Left ventricle myocardium superior (tissue), 1 donor: Measurements from ENCODE around the gene RALGPS2. TPM values are rescaled to one million over a fixed set of nuclear protein-coding genes. Genes with fewer than 3 reads are reported as not detected.

Experiments
- ATAC-seq: fragments of 200-7000 bp; cut with Tn5 transposase; one replicate; pipeline ENCODE4 v1.9.1; 2020; ENCODE audit warnings: mild to moderate bottlenecking, moderate library complexity
- DNase-seq: peaks from one replicate; pipeline ENCODE4 v3.0.0-alpha.2; 2020
- intact Hi-C: fragments of 100-400 bp; cut with micrococcal nuclease; formaldehyde crosslinking; loops from one replicate; pipeline ENCODE4 v1.11.0; 2022
- total RNA-seq: library from RNA; stranded (reverse); fragmentation: NEBNext Ultra II Directional; extraction: Animal tissue kit (Norgen Biotek cat#: 25700); gene quantifications from one replicate; pipeline ENCODE4 v1.2.1, GENCODE V29; 2021
- donor health status: DM: no; HTN: yes; CAD: no; lungs with severe emphysema.

Gene RALGPS2
- total RNA-seq, 1 donor from 2014 or later, result 13.7 TPM

- DNase-seq, result peak; percentile 22
- intact Hi-C loops, result no loop called here
- peak; percentile 58 for ATAC-seq
Observed at GRCh38 chr1:178933105-178933561, 208.1 kb downstream of the RALGPS2 start.

- intact Hi-C loops, result no loop called here
- peak; percentile 57 for DNase-seq
Observed at GRCh38 chr1:178933709-178934490, 208.9 kb downstream of the RALGPS2 start.

GRCh38 chr1:178934546-178934945 lies 209.5 kb downstream of the RALGPS2 start:
- peak; percentile 2 for DNase-seq
- ATAC-seq, result no peak
- intact Hi-C loops, result no loop called here

More at GRCh38 chr1:178933709-178934490, 208.9 kb downstream of the RALGPS2 start:
- peak; percentile 23 for ATAC-seq

DNA sequence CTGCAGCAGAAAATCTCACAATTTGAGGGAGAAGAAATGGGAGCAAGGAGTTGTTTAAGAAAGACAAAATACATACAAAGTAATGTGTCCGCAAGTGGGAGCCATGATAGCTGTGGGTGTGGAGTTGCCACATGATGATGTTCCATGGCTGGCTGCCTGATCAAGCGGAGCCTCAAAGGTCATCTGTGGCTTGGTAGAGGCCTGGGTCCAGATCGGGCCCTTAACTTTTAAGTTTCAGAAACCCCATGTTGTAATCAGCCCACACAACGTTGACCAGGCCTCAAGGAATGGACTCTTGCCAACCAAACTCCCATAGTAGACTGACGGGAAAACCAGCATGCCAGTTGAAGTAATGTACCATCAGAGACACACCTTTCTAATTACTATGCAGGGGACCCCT lies 210.6 kb downstream of the RALGPS2 start:
- DNase-seq (peak; percentile 6), ATAC-seq (no peak)
- intact Hi-C loops, result no loop called here

- peak; percentile 46 for DNase-seq
- ATAC-seq, result no peak
- intact Hi-C loops, result no loop called here
Observed at GRCh38 chr1:178937695-178938094, 212.7 kb downstream of the RALGPS2 start.

DNA sequence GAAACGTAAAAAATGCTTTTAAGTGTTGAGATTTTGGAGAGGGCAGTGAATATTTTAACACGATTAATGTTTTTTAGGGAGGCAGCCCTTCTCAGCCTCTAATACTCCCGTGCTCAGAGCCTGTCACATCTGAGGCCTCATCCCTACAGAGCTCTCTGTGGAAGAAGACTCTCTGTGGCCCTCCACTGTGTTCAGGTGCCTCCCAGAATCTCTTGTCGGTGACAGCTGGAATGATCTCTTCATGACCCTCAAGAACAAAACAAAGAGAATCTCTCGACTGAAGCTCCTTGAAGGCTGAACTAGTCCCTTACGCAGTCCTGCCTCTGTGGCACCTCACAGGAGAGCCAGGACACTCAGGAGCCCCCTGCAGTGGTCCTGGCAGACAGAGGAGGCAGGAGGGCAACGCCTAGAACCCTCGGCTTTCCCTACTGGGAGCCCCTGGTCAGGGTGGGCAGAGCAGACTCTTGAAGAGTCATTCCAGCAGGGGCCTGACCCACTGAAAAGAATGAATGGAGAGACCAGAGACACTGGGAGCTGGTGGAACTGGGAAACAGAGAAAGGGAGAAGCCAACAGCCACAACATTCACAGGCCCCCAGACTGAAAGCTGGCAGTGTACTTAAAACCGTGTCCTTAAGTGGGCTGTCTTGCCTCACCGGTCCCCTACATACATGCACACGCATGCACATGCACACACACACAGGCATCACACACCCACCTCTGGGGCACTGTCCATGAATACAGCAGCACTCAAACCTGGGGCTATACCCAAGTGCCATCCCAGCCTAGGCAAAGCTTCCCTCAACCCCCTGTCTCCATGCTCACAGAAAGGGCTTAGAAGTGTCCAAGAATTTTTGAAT lies 213.3 kb downstream of the RALGPS2 start:
- intact Hi-C loops, result no loop called here
- DNase-seq, result peak; percentile 23
- no peak for ATAC-seq

DNA sequence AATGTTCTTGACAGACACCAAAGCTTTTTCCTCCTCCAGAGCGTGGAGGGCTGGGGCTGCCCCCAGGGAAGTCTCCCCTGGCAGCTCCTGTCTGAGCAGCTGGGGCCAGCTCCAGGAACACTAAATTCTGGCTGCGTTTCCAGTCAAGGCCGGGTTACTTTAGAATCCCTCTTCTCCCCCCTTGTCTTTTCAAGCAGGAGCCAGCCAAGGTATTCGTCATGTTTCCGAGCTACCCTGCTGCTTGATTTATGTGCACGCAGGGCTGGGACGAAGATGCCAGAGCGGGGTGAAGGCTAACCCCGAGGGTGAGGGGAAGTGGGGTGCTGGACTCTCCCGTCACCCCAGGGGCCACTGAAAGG lies 213.9 kb downstream of the RALGPS2 start:
- DNase-seq, result peak; percentile 86
- intact Hi-C loops, result no loop called here
- peak; percentile 91 for ATAC-seq

GRCh38 chr1:178939338-178940067 lies 214.5 kb downstream of the RALGPS2 start:
- intact Hi-C loops, result no loop called here
- peak; percentile 8 for DNase-seq
- peak; percentile 58 for ATAC-seq

DNA sequence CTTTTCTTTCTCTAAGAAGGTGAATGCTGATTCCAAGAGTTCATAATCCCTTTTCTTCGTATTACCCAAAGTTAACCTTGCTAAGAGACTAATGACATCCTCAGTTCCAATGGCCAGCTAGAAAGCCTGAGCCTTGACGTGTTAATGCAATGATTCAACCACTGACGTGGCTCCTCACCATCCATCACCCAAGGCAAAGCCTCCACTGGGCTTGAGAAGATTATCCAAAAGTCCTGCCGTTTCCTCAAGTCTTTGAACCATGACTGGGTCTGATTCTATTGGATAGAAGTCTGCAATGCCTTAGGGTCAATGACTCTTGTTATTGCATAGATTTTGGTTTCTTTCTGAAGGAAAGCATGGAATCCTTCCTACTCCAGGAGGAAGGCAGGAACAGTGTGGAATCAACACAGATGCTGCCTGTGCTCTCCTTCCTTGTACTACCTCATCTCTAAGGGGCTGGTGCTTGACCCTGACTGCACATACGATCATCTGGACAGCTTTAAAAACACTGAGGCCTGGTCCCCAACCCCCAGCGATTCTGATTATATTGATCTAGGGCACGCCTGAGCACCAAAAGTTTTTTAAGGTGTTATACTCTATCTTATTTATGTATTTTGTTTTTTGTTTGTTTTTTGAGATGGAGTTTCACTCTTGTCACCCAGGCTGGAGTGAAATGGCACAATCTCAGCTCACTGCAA lies 215.2 kb downstream of the RALGPS2 start:
- intact Hi-C loops, result no loop called here
- ATAC-seq (no peak), DNase-seq (no peak)

GRCh38 chr1:178941261-178941689 lies 216.2 kb downstream of the RALGPS2 start:
- ATAC-seq, result no peak
- intact Hi-C loops, result no loop called here
- DNase-seq, result peak; percentile 23

GRCh38 chr1:178941849-178942248 lies 216.8 kb downstream of the RALGPS2 start:
- ATAC-seq, result no peak
- no peak for DNase-seq
- intact Hi-C loops, result no loop called here

- peak; percentile 57 for DNase-seq
- peak; percentile 30 for ATAC-seq
Observed at GRCh38 chr1:178942285-178943198, 217.5 kb downstream of the RALGPS2 start.

GRCh38 chr1:178944729-178945128 lies 219.7 kb downstream of the RALGPS2 start:
- DNase-seq (no peak), ATAC-seq (no peak)
- intact Hi-C loops, result no loop called here

More at GRCh38 chr1:178942285-178943198, 217.5 kb downstream of the RALGPS2 start:
- intact Hi-C loops, result no loop called here

DNA sequence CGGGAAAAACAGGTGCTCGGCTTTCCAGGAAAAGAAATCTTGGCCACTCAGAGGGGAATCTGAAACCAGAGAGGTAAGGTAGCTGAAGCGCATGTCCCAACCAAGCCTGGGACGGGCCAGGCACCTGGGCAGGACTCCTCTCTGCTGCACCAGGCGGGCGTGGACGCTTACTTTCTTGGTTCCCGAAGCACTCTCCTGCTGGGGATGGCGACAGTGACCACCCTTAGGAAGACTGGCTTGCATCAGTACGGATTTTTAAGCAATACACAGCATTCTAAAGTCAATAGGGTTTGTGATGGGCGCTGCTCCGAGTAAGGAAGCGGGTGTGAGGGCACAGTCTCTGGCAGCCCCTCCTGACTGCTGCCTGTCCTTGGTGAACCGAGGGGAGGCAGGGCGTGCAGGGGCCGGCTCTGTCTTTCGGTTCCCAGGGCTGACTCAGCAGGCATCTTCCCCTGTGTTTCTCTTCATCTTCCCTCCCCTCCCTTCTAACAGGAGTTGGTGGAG lies 220.8 kb downstream of the RALGPS2 start:
- DNase-seq (no peak), ATAC-seq (no peak)
- intact Hi-C loops, result no loop called here

- no peak for DNase-seq
- ATAC-seq, result no peak
- intact Hi-C loops, result no loop called here
Observed at GRCh38 chr1:178946416-178946815, 221.4 kb downstream of the RALGPS2 start.

GRCh38 chr1:178946855-178947676 lies 222.0 kb downstream of the RALGPS2 start:
- ATAC-seq, result no peak
- no peak for DNase-seq
- intact Hi-C loops, result no loop called here

GRCh38 chr1:178947677-178947981 lies 222.6 kb downstream of the RALGPS2 start:
- ATAC-seq (no peak), DNase-seq (no peak)
- intact Hi-C loops, result no loop called here
